Right lobe of liver (tissue), 4 donors: ENCODE data around the gene NCF2.

Source experiments
- POLR2A ChIP-seq: fragments of 450-650 bp; IDR thresholded peaks from one replicate; pipeline ENCODE4 v1.6.1; 2017; ENCODE audit warnings: antibody characterized with exemption, mild to moderate bottlenecking
- TF ChIP-seq, protein P1 (sequence below), 4 donors: fragments of 200-600 bp in 3 of 4; fragments of 450-650 bp in 1 of 4; IDR thresholded peaks; one replicate each; pipeline versions ENCODE4 v1.5.1 to v1.8.0; 2016 to 2022; ENCODE audit warnings: antibody characterized with exemption in 4 of 4, mild to moderate bottlenecking in 2 of 4
- donor health status: DM: no; HTN: no; CAD: no.
- donor health status: DM: no; HTN: no; CAD: no.
- donor health status: DM: no; HTN: yes; CAD: no.

DNA sequence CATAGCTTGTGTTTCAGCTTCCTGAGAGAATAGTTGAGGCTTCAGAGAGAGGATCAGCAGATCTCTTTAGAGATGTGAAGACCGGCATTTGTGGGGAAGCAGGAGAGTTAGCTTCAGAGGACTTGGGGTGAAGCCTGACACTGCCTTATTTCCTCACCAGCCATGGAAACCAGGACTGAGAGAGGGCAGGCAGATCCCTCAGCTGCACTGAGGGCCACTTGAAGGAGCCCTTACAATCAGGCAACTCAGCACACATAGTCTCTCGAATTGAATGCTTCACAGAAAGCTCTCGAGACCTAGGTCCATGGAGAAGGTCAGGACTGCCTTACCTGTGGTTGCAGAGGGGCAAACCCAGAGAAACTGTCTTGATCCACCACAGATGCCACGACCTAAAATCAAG, 19.8 kb downstream of the NCF2 start:
- TF ChIP-seq, protein P1, sequence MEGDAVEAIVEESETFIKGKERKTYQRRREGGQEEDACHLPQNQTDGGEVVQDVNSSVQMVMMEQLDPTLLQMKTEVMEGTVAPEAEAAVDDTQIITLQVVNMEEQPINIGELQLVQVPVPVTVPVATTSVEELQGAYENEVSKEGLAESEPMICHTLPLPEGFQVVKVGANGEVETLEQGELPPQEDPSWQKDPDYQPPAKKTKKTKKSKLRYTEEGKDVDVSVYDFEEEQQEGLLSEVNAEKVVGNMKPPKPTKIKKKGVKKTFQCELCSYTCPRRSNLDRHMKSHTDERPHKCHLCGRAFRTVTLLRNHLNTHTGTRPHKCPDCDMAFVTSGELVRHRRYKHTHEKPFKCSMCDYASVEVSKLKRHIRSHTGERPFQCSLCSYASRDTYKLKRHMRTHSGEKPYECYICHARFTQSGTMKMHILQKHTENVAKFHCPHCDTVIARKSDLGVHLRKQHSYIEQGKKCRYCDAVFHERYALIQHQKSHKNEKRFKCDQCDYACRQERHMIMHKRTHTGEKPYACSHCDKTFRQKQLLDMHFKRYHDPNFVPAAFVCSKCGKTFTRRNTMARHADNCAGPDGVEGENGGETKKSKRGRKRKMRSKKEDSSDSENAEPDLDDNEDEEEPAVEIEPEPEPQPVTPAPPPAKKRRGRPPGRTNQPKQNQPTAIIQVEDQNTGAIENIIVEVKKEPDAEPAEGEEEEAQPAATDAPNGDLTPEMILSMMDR (IDR thresholded peaks at IDR 0.05) = no peak
- no peak for TF ChIP-seq POLR2A
